CD14-positive monocyte (primary cell): ENCODE measurements around the gene TMEM220. TPM values are rescaled to one million over a fixed set of nuclear protein-coding genes. Genes with fewer than 3 reads are reported as not detected.

Experiments
- DNase-seq, 3 donors: peaks; one replicate each; pipeline ENCODE4 v3.0.0-alpha.2; 2011 to 2022
- H2AFZ ChIP-seq: 2 replicates; pipeline ENCODE4 v1.6.0; 2012; ENCODE audit warnings: mild to moderate bottlenecking, low read depth, low read length, inconsistent platforms; ENCODE audit not compliant: insufficient read depth, poor library complexity, severe bottlenecking
- H3K27ac ChIP-seq, 2 donors: 1 replicate in 1 of 2; 2 replicates in 1 of 2; pipeline ENCODE4 v1.5.1; 2012 to 2013; ENCODE audit warnings: low read length in 2 of 2, control low read depth in 1 of 2, inconsistent platforms in 1 of 2, low read depth in 1 of 2, mild to moderate bottlenecking in 1 of 2
- H3K27me3 ChIP-seq, 2 donors: one replicate each; pipeline versions ENCODE4 v1.6.0 to v1.6.1; 2011 to 2013; ENCODE audit warnings: low read length in 2 of 2; ENCODE audit not compliant: control insufficient read depth in 2 of 2, insufficient read depth in 2 of 2
- H3K36me3 ChIP-seq, 2 donors: replicated peaks in 1 of 2; 1 replicate in 1 of 2; 2 replicates in 1 of 2; pipeline versions ENCODE4 v1.5.1 to v1.6.1; 2012 to 2013; ENCODE audit warnings: low read length in 2 of 2, control low read depth in 1 of 2, inconsistent platforms in 1 of 2, mild to moderate bottlenecking in 1 of 2; ENCODE audit not compliant: insufficient read depth in 2 of 2, control insufficient read depth in 1 of 2
- H3K4me1 ChIP-seq, 2 donors: 1 replicate in 1 of 2; 2 replicates in 1 of 2; pipeline versions ENCODE4 v1.5.1 to v1.6.1; 2012 to 2013; ENCODE audit warnings: low read length in 2 of 2, control low read depth in 1 of 2, inconsistent platforms in 1 of 2, mild to moderate bottlenecking in 1 of 2, moderate library complexity in 1 of 2; ENCODE audit not compliant: insufficient read depth in 2 of 2, control insufficient read depth in 1 of 2
- H3K4me2 ChIP-seq: replicated peaks from 2 replicates; pipeline ENCODE3; 2012; ENCODE audit warnings: low read length, moderate library complexity, mild to moderate bottlenecking; ENCODE audit not compliant: poor library complexity, severe bottlenecking; ENCODE audit errors: extremely low read depth
- H3K4me3 ChIP-seq, 3 experiments: fragments of 200-600 bp in 1 of 3; sonication (generic) in 1 of 3; replicated peaks in 1 of 3; 1 replicate in 2 of 3; 2 replicates in 1 of 3; pipeline ENCODE4 v1.5.1; 2011 to 2013; ENCODE audit warnings: low read length in 3 of 3, mild to moderate bottlenecking in 3 of 3, control low read depth in 2 of 3, low read depth in 2 of 3, inconsistent platforms in 1 of 3, moderate library complexity in 1 of 3
- H3K79me2 ChIP-seq: 2 replicates; pipeline ENCODE4 v1.6.0; 2012; ENCODE audit warnings: mild to moderate bottlenecking, control low read depth, inconsistent platforms, low read length, moderate library complexity; ENCODE audit not compliant: insufficient read depth
- H3K9ac ChIP-seq: 2 replicates; pipeline ENCODE4 v1.6.0; 2017; ENCODE audit warnings: low read length, mild to moderate bottlenecking; ENCODE audit not compliant: insufficient read depth, poor library complexity, severe bottlenecking
- H3K9me3 ChIP-seq, 2 donors: replicated peaks in 1 of 2; 1 replicate in 1 of 2; 2 replicates in 1 of 2; pipeline versions ENCODE4 v1.5.1 to v1.6.1; 2012 to 2013; ENCODE audit warnings: low read length in 2 of 2, control low read depth in 1 of 2; ENCODE audit not compliant: control insufficient read depth in 1 of 2, insufficient read depth in 1 of 2
- H4K20me1 ChIP-seq: 2 replicates; pipeline ENCODE4 v1.6.0; 2012; ENCODE audit warnings: mild to moderate bottlenecking, low read length, control low read depth, moderate library complexity; ENCODE audit not compliant: insufficient read depth
- H3K27ac Mint-ChIP-seq, 7 donors: one replicate each; pipeline ENCODE4 v1.8.0; 2020; ENCODE audit warnings: mild to moderate bottlenecking in 7 of 7, mixed read lengths in 7 of 7, moderate library complexity in 6 of 7, inconsistent platforms in 2 of 7
- H3K27me3 Mint-ChIP-seq, 3 donors: one replicate each; pipeline ENCODE4 v1.8.0; 2021 to 2022; ENCODE audit warnings: low read depth in 3 of 3, mild to moderate bottlenecking in 3 of 3, mixed read lengths in 3 of 3, moderate library complexity in 3 of 3, inconsistent platforms in 1 of 3
- H3K36me3 Mint-ChIP-seq, 2 donors: one replicate each; pipeline ENCODE4 v1.8.0; 2020; ENCODE audit warnings: mixed read lengths in 2 of 2, inconsistent platforms in 1 of 2, mild to moderate bottlenecking in 1 of 2
- H3K4me1 Mint-ChIP-seq: one replicate; pipeline ENCODE4 v1.8.0; 2020; ENCODE audit warnings: mild to moderate bottlenecking, mixed read lengths
- H3K4me3 Mint-ChIP-seq, 2 donors: one replicate each; pipeline ENCODE4 v1.8.0; 2020; ENCODE audit warnings: mild to moderate bottlenecking in 2 of 2, mixed read lengths in 2 of 2, moderate library complexity in 1 of 2
- H3K9me3 Mint-ChIP-seq, 7 donors: one replicate each; pipeline ENCODE4 v1.8.0; 2020 to 2022; ENCODE audit warnings: mixed read lengths in 7 of 7, mild to moderate bottlenecking in 6 of 7, moderate library complexity in 6 of 7, inconsistent platforms in 2 of 7
- CTCF ChIP-seq: fragments of 200-600 bp; IDR thresholded peaks from one replicate; pipeline ENCODE4 v1.8.0; 2022; ENCODE audit warnings: antibody characterized with exemption, mild to moderate bottlenecking
- WGBS: methylation state at CpG from one replicate; pipeline ENCODE4 v1.1.5; 2013; ENCODE audit warnings: missing lambda C conversion rate; ENCODE audit not compliant: insufficient coverage; 5-methylcytosine and 5-hydroxymethylcytosine counted together
- intact Hi-C, 2 donors: fragments of 100-400 bp; cut with micrococcal nuclease; formaldehyde crosslinking; loops; one replicate each; pipeline versions ENCODE4 v1.15.0 to v1.15.1; 2023
- polyA plus RNA-seq, 3 donors: library from polyadenylated mRNA; depleted of rRNA in 1 of 3; unstranded in 2 of 3; stranded (reverse) in 1 of 3; fragments of 300-500 nt in 2 of 3; fragments of >200 nt in 1 of 3; fragmentation: Illumina TruSeq in 2 of 3; gene quantifications; 1 replicate in 2 of 3; 2 replicates in 1 of 3; pipeline ENCODE4 v1.2.3, GENCODE V29; 2012 to 2021

Gene TMEM220
- polyA plus RNA-seq, 3 donors, result 0.33 to 4.8 (median 1.1) TPM

- H3K27ac Mint-ChIP-seq, result peak overlapping the region in 1 of 7 donors; percentile 63
- Histone ChIP-seq H3K9ac (no peak overlapping the region), H3K27me3 (no peaks in the 10 kb centered on the region), H3K27ac (no peak overlapping the region), H3K9me3 (peaks cover 0 to 9% of the 10 kb centered on the region in 2 donors), H3K36me3 (no peaks in the 10 kb centered on the region), H3K79me2 (no peaks in the 10 kb centered on the region), H3K4me3 (no peak overlapping the region), H3K4me1 (peaks cover 9 to 17% of the 10 kb centered on the region in 2 donors), H3K4me2 (no peak overlapping the region), H4K20me1 (no peaks in the 10 kb centered on the region), H2AFZ (no peak overlapping the region)
- H3K27me3 Mint-ChIP-seq, result peaks cover 0 to 1% (median 0%) of the 10 kb centered on the region in 3 donors
- H3K4me3 Mint-ChIP-seq, result no peak overlapping the region
- DNase-seq, result no peak
- WGBS, result no CpG with 5 or more reads among the region's 4 CpGs
- TF ChIP-seq CTCF, result no peak
- peaks cover 29% of the 10 kb centered on the region for H3K4me1 Mint-ChIP-seq
- peaks cover 6 to 14% (median 12%) of the 10 kb centered on the region in 7 donors for H3K9me3 Mint-ChIP-seq
- intact Hi-C loops, result no loop called here
- peaks cover 0 to 6% of the 10 kb centered on the region in 2 donors for H3K36me3 Mint-ChIP-seq
Observed at GRCh38 chr17:10775058-10775457, 45.2 kb upstream of the TMEM220 start.

- no peak for DNase-seq
- H3K36me3 ChIP-seq, result no peaks in the 10 kb centered on the region
- H3K4me1 ChIP-seq, result peaks cover 9 to 17% of the 10 kb centered on the region in 2 donors
- H3K27me3 Mint-ChIP-seq, result peaks cover 0 to 1% (median 0%) of the 10 kb centered on the region in 3 donors
- H2AFZ ChIP-seq, result peak overlapping the region; percentile 46
- no peak overlapping the region for H3K27ac ChIP-seq
- H3K4me2 ChIP-seq, result no peak overlapping the region
- H3K4me1 Mint-ChIP-seq, result peaks cover 27% of the 10 kb centered on the region
- peaks cover 0 to 6% of the 10 kb centered on the region in 2 donors for H3K36me3 Mint-ChIP-seq
- no peaks in the 10 kb centered on the region for H3K27me3 ChIP-seq
- WGBS, result no CpG with 5 or more reads among the region's 2 CpGs
- H3K79me2 ChIP-seq, result no peaks in the 10 kb centered on the region
- H3K27ac Mint-ChIP-seq, result no peak overlapping the region
- no peaks in the 10 kb centered on the region for H4K20me1 ChIP-seq
- intact Hi-C loops, result loop anchor here in 1 of 2 donors (2.0 kb wide), 1 partner anchor 71 kb away; no protein-coding TSS in a partner anchor
- H3K9ac ChIP-seq, result no peak overlapping the region
- TF ChIP-seq CTCF, result no peak
- no peak overlapping the region for H3K4me3 Mint-ChIP-seq
- H3K9me3 ChIP-seq, result peaks cover 0 to 9% of the 10 kb centered on the region in 2 donors
- peaks cover 6 to 14% (median 12%) of the 10 kb centered on the region in 7 donors for H3K9me3 Mint-ChIP-seq
- no peak overlapping the region for H3K4me3 ChIP-seq
Observed at GRCh38 chr17:10773391-10773790, 43.6 kb upstream of the TMEM220 start.
